GM10248 (cell line): ENCODE data around the gene LLGL2.

Source experiments
- CTCF ChIA-PET: fragments of 300-600 bp; sonication (Branson Sonifier 250); formaldehyde crosslinking; extraction: SDS; loops from one replicate; lab custom pipeline; 2021; ENCODE audit warnings: antibody characterized with exemption; lab: Yijun Ruan, JAX
- POLR2A ChIA-PET: fragments of 350-650 bp; sonication (Branson Sonifier 250); formaldehyde crosslinking; extraction: SDS; loops from one replicate; lab custom pipeline; 2020; ENCODE audit warnings: antibody characterized with exemption; lab: Yijun Ruan, JAX
- DNase-seq: peaks from one replicate; pipeline ENCODE4 v3.0.0; 2012; ENCODE audit errors: extremely low spot score
- CTCF ChIP-seq: IDR thresholded peaks from 2 replicates; pipeline ENCODE4 v1.5.1; 2012; ENCODE audit warnings: mild to moderate bottlenecking, low read depth; ENCODE audit errors: extremely low read depth, missing control alignments, control extremely low read depth

LLGL2 gene

GRCh38 chr17:75492555-75493168 lies 32.8 kb upstream of the LLGL2 start:
- POLR2A ChIA-PET, result no interaction called here

GRCh38 chr17:75493476-75494129 lies 31.9 kb upstream of the LLGL2 start:
- CTCF ChIA-PET, result interaction anchor here (0.9 to 2.1 kb wide), 3 partner anchors 10 to 23 kb away, joined by 3 to 4 read pairs (median 3); partner anchors contain the start of gene TSEN54
- POLR2A ChIA-PET, result no interaction called here
- no peak for DNase-seq
- no peak for TF ChIP-seq CTCF

More at GRCh38 chr17:75492555-75493168, 32.8 kb upstream of the LLGL2 start:
- CTCF ChIA-PET, result interaction anchor here (1.0 to 2.1 kb wide), 3 partner anchors 9 to 24 kb away, joined by 3 to 4 read pairs (median 4); partner anchors contain the start of gene TSEN54
- no peak for TF ChIP-seq CTCF
- DNase-seq, result no peak

- POLR2A ChIA-PET, result no interaction called here
- no peak for DNase-seq
Measured at GRCh38 chr17:75494326-75494877, 31.1 kb upstream of the LLGL2 start.

GRCh38 chr17:75496005-75496404 lies 29.5 kb upstream of the LLGL2 start:
- ChIA-PET POLR2A (no interaction called here), CTCF (interaction anchor here (0.7 to 1.3 kb wide), 2 partner anchors 8 kb away, joined by 3 to 4 read pairs; no protein-coding TSS in a partner anchor)
- no peak for TF ChIP-seq CTCF
- DNase-seq, result no peak

More at GRCh38 chr17:75494326-75494877, 31.1 kb upstream of the LLGL2 start:
- CTCF ChIA-PET, result interaction anchor here (0.9 to 2.1 kb wide), 2 partner anchors 10 to 22 kb away, joined by 3 to 4 read pairs; partner anchors contain the start of gene TSEN54
- no peak for TF ChIP-seq CTCF

GRCh38 chr17:75498039-75498725 lies 27.3 kb upstream of the LLGL2 start:
- ChIA-PET POLR2A (no interaction called here), CTCF (interaction anchor here (0.9 to 1.8 kb wide), 7 partner anchors 11 to 255 kb away, joined by 3 to 6 read pairs (median 5); partner anchors contain the start of genes SMIM5 and TSEN54)
- TF ChIP-seq CTCF, result no peak
- DNase-seq, result no peak

GRCh38 chr17:75498726-75499213 lies 26.7 kb upstream of the LLGL2 start:
- ChIA-PET CTCF (interaction anchor here (0.9 to 1.8 kb wide), 4 partner anchors 12 to 255 kb away, joined by 3 to 6 read pairs (median 4); partner anchors contain the start of gene SMIM5), POLR2A (no interaction called here)
- no peak for TF ChIP-seq CTCF
- DNase-seq, result no peak
